GM19238 (cell line): Measurements from ENCODE around the gene SASH1.

Source experiments
- DNase-seq: peaks from one replicate; pipeline ENCODE4 v3.0.0; 2011; ENCODE audit warnings: low spot score; ENCODE audit not compliant: insufficient read length

SASH1 gene

DNA sequence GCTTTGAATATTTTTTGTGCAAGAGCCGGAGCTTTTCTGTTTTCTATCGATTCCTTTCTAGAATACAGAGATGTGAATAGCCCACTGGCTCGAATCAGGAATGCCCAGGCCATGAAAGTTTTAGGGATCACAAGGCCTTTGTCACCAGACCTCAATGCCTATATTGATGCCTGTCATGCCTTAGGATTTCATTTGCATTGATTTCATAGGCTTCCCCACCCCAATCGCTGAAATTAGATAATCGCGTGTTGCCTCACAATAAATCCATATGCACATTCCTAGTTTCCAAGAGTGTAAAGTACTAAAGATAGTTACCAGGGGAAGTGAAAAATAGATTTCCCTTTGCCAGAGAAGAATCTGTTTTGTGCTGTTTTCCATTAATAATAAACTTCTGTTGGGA is 150.8 kb downstream of the SASH1 start:
- no peak for DNase-seq

DNA sequence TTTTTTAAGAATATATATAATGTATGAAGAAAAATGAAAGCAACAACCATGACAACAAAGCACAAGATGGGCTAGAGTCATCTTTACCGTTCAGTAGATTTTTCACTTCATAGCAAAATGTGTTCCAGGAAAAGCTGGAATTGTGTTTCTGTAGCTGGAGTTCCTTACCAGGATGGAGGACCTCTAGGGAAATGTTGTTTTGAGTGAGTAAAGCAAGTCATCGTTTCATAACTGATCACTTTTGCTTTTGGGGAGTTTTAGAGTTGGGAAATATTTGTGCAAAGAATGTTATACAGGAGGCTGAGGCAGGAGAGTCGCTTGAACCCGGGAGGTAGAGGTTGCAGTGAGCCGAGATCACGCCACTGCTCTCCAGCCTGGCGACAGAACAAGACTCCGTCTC is 151.6 kb downstream of the SASH1 start:
- no peak for DNase-seq

GRCh38 chr6:148495029-148495428 is 152.4 kb downstream of the SASH1 start:
- DNase-seq: no peak

- DNase-seq: no peak
Observed at GRCh38 chr6:148497257-148497656, 154.6 kb downstream of the SASH1 start.

- DNase-seq: no peak
Observed at GRCh38 chr6:148497717-148498116, 155.1 kb downstream of the SASH1 start.

GRCh38 chr6:148500402-148500801 is 157.8 kb downstream of the SASH1 start:
- DNase-seq: no peak

DNA sequence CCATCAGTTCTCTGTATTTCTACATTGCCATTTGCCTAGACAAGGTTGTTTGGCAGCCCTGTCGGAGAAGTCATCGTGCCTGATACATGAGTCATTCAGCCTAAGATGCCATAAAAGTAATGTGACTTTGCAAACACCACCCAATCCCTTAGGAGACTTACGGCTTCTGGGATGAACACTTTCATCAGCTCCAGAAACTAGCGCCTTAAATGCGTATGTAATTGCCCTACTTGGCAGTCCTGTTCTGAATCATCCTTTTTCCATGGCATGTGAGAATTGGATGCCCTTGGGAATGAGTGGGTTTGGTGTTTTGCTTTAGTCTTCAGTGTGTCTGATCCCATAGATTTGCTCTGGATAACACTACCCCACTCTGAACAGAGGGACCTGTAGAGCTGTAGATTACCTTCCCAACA is 158.5 kb downstream of the SASH1 start:
- DNase-seq: no peak

DNA sequence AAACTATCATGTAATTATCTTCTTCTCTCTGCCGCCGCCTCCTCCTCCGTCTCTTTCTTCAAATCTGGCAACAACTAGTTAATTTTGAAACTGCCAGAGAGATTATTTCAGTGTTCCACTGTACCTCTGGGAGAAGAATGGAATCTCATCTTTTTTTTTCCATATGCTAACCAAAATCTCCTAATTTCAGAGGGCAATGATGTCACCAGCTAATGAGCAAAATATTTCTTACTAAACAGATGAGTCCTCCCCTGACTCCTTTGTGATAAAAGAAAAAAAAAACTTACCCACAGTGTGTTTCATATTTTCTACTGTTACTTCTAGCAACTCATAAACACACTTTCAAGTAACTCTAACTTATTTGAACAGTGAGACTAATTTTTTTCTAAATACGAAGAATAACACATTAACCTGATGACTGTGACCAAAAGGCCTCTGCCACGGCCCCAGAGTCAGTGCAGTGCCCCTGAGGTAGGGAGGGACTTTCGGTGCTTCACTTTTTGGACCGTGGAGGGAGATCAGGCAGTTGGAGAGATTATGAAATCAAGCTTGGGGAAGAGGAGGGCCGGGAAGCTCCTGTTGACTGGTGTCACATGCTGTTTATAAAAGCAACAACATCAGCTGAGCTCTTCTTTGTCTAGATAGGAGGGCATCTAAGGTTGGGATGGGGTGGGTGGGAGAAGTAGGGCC is 159.6 kb downstream of the SASH1 start:
- DNase-seq: no peak

- no peak for DNase-seq
Observed at GRCh38 chr6:148502773-148503135, 160.1 kb downstream of the SASH1 start.

DNA sequence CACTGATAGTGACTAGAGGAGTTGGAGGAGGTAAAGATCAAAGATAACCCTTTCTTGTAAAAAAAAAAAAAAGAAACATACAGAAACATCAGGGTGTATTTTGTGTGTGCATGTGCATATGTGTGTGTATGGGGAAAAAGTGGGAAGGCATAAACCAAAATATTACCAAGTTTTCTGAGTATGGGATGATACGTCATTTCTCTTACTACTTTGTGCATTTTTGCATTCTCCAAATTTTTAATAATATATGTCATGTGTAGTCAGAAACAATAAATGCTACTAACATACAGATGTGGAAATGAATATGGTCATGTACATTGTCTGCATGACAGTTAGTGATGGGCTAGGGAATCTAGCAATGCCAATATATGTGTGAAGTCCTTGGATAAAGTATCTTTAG is 161.1 kb downstream of the SASH1 start:
- DNase-seq: no peak

DNA sequence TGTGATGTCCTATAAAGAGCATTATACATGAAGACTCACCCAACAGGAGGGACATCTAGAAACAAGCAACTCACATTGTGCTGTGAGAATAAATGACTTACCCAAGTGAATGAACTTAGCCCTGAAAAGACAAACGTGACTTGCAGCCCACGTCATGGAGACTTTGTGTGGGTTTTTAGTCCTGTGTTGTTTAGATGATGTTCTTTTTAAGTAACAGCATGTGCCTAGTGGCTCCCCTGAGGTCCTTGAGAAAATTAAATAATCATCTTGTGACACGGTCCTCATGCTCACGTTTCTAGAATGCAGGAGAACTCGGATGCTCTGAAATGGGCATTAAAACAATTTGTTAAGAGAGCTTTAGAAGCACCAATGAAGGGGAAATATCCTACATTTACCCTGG is 165.1 kb downstream of the SASH1 start:
- no peak for DNase-seq

GRCh38 chr6:148508401-148509041 is 165.9 kb downstream of the SASH1 start:
- no peak for DNase-seq

GRCh38 chr6:148509119-148509799 is 166.6 kb downstream of the SASH1 start:
- DNase-seq: no peak

GRCh38 chr6:148509800-148510581 is 167.4 kb downstream of the SASH1 start:
- DNase-seq: no peak

DNA sequence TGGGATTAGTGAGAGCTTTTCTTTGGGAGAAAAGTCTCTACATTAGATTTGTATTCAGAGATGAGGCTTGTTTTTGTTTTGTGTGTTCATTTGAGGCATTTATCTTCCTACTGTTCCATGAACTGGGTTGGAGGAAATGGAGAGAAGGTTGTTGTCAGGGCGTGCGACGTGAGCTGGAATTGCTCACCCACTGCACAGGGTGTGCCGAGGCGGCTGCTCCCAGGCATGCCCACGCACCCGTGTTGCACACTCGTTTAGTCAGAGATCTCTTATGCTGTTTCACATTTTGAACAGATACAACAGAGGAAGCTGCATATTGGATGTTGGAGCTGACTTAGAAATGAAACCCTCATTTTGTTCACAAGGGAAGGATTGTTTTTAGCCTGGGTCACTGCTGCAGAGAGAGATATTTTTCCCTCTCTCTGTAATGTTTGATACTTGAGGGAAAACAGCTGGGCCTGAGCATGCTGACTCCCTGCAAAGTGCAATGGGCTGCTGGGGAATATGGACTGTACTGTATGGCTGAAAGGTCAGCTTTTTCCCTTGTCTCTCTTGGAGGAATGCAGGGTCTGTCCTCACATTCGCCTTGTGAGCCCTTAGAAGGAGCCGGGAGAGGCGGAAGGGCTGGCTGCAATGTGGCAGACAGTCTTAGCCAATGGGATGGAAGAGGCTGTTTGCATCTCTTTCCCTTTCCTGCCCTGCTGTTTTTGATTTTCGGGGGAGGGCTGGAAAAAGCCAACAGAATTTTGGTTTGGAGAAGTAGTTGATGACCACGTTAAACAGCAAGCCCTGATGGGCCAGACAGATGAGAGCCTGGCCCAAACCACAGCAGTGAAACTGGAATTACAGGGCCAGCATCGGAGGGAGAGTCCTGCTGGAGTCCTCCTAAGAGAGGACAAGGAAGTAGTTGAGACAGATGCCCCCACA is 170.8 kb downstream of the SASH1 start:
- DNase-seq: no peak

DNA sequence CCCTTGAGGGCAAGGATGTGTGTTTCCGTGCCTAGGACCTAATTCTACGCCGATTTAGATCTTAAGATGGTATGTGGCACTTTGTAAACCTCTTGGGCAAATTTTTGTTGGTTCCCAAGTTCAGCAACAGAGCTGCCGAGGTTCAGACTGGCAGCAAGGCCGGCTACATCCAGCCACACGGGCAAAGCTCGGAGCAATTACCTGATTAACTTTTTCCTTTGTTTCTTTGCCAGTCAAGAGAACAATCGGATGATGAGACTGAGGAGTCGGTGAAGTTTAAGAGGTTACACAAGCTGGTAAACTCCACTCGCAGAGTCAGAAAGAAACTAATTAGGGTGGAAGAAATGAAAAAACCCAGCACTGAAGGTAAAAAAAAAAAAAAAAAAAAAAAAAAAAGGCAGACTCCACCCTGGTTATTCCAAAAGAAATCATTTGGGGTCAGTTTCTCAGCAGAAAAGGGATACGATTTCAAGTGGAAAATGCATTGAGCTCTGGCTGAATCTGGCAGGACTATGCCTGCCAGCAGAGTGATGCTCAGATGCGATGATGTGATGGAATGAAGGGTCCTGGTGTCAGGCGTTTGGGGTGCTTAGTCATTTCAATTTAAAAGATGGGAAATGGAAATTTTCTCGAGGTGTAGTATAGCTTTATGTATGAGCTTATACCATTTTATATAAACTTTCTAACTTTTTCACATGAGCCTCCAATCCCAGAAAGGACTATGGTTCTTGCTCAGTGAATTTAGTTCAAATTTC is 171.6 kb downstream of the SASH1 start:
- no peak for DNase-seq

- no peak for DNase-seq
Observed at GRCh38 chr6:148516217-148516616, 173.6 kb downstream of the SASH1 start.

DNA sequence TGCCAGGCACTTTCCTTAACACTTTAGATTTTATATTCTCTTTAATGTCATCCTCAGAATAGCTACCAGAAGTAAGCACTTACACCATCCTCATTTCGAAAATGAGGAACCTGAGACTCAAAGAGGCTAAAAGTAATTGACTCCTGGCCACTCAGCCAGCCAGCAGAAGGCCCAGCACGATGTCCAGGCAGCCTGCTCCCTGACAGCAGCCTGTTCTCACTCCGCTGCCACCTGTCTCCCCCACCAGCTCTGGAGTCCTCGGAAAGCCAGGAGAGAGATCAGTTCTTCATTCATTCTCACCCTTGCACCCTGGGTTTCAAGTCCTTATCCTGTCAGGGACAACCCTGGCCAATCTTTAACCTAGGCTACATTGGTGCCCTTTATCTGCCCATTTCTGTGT is 174.0 kb downstream of the SASH1 start:
- no peak for DNase-seq

DNA sequence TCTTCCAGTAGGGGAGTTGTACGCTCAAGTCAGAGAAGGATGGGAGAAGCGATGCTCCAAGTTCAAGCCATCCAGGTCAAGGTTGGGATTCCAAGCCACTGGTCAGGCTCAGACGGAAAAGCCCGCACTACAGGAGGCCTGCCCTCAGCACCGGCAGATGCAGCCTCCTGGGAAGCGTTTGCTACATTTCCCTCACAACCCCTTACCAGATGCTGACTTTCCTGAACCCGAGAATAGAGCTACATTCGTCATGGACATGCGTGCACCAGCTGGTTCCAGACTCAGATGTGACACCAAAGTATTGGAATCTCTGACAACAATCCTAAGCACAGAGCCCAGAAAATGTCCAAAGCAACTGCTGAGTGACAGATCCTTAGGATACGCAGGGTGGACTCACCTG is 174.8 kb downstream of the SASH1 start:
- DNase-seq: no peak

DNA sequence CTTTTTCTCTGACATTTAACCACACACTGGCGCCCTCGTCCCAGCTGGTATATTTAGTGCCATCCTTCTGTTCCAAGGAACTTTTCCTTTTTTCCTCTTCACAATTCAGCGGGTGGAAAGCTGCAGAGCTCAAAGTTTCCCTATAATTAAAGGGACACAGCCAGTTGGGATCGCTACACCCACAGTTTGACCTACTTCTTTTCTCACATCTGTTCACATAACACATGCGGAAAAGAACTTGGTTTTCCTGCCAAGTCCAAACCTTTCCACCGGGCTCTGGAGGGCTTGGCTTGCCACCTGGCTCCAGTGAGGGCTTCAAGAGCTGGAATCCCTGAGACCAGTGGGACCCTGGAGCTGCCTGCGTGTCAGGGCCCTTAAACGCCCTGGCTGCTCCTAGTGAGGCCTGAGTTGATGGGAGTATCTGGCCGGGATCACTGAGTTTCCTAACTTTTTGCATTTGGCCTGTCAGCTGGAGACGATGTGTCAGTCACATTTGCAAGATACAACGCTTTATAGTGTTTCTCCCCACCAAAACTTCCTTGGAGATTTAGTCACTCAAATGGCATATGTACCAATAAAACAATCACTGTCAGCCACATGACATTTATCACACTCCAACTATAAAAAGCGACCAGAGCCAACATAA is 176.0 kb downstream of the SASH1 start:
- DNase-seq: no peak
